AG09309 (cell line): ENCODE measurements around the gene AHSA1.

Experiments
- DNase-seq: peaks from one replicate; pipeline ENCODE4 v3.0.0-alpha.2; 2010; ENCODE audit warnings: low read depth
- H3K4me3 ChIP-seq: 2 replicates; pipeline ENCODE4 v1.5.1; 2011; ENCODE audit warnings: mild to moderate bottlenecking, low read depth, low read length, moderate library complexity; ENCODE audit not compliant: control insufficient read depth
- TF ChIP-seq, protein P1 (sequence below): IDR thresholded peaks from 2 replicates; pipeline ENCODE4 v1.5.1; 2011; ENCODE audit warnings: mild to moderate bottlenecking, low read depth, low read length, inconsistent platforms; ENCODE audit not compliant: insufficient read depth, control insufficient read depth; ENCODE audit errors: missing control alignments

AHSA1 gene

DNA sequence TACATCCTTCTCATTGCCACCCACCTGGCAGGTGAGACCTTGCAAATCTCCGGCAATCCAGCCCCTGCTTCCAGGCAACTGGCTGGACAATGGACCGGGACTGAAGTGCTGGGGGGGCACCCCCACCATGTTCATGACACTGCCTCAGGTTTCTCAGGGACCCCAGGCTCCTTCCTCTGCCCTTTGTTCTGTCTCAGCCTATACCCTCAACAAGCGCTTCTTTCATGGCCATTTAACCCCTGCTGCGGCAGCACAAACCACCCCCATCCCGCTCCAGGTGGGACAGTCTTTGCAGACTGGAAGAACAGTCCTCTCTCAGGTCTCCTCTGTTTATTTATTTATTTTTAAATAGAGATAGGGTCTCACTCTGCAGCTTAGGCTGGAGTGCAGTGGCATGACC is 33.2 kb downstream of the AHSA1 start:
- TF ChIP-seq, protein P1, sequence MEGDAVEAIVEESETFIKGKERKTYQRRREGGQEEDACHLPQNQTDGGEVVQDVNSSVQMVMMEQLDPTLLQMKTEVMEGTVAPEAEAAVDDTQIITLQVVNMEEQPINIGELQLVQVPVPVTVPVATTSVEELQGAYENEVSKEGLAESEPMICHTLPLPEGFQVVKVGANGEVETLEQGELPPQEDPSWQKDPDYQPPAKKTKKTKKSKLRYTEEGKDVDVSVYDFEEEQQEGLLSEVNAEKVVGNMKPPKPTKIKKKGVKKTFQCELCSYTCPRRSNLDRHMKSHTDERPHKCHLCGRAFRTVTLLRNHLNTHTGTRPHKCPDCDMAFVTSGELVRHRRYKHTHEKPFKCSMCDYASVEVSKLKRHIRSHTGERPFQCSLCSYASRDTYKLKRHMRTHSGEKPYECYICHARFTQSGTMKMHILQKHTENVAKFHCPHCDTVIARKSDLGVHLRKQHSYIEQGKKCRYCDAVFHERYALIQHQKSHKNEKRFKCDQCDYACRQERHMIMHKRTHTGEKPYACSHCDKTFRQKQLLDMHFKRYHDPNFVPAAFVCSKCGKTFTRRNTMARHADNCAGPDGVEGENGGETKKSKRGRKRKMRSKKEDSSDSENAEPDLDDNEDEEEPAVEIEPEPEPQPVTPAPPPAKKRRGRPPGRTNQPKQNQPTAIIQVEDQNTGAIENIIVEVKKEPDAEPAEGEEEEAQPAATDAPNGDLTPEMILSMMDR = no peak
- no peak for DNase-seq
- no peak overlapping the region for H3K4me3 ChIP-seq

DNA sequence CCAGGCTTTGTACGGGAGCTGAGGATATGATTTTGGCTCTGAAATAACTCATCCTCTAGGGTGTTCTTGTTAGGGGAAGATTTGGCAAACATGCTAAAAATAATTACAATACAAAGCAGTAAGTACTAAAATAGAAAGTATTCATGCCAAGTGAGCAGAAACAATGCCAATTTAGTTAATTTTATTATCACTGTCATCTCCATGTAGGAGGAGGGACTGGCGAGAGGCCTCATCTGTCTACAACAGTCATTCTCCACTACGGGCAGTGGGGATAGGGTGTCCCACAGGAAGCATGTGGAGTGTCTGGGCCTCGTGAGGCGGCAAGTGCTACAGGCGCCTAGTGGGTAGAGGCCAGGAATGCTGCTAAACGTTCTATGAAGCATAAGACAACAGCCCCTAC is 37.4 kb downstream of the AHSA1 start:
- DNase-seq = no peak
- H3K4me3 ChIP-seq = no peak overlapping the region
- TF ChIP-seq, protein P1 = no peak

DNA sequence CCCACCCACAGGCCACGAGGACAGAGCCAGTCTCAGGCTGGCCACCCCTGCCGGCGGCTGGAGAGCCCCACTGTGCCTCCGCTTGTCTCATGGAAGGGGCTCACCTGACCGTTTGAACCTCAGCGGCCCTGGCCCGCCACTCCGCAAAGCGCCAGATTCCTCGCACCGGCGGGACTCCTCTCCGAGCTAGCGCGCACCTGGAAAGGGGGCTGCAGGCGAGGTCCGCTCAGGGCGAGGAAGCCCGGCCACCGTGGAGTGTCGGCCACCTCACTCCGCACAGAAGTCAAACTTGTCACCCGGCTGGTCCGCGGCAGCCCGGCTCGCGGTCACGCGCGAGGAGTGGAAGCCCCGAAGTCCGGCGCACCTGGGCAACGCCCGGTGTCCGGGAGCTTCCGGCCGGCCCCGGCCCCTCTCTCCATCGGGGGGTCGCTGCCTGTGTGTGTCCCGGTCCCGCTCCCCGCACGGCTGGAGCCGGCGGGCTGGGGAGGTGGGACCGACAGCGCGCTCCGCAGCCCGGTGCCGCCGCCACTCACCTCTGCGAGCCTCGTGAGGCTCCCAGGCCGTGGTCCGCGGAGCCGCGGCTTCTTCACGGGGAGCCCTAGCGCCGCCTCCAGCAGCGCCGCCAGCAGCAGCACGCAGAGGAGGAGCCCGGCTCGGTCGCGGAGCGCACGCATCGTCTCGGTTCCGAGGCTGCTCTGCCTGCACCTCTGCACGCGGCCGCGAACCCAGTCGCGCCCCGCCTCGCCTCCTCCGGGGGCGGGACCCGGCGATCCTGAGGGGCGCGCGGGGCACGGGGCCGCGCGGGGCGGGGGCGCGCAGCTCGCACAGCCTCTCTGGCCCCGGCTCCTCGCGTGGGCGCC is 40.5 kb downstream of the AHSA1 start, which contains the start of gene ISM2:
Gene ISM2, minus strand, starts transcription at position 697 of the 860 bp plus-strand sequence. Its CDS starts 23 bp downstream, at position 674.
- H3K4me3 ChIP-seq = peak within 1 kb of the TSS; percentile 31
- TF ChIP-seq, protein P1 = no peak
- no peak for DNase-seq

DNA sequence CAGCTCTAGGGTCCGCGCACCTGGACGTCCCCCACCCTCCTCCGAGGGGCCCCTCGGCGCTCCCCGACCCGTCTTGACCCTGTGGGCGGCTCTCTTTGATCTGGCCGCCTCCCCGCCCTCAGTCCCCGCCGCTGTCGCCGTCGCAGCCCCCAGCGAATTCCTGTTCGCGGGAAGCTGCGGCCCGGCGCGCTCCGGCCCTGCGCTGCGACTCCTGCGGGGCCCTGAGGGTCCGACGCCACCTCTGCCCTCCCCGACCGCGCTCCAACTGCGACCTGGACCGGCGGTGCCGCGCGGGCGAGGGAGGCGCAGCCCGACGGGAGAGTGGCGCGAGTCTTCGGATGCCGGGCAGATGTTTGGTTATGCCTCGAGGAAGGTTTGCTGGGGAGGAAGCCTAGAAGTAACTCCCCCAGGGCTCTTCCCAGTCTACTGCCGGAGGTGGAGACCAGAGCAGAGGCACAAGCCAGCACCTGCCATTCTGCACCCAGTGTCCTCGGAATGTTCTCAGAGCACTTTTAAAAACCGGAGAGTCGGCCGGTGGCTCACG is 41.2 kb downstream of the AHSA1 start:
- DNase-seq = no peak
- TF ChIP-seq, protein P1 = no peak
- peak overlapping the region; percentile 31 for H3K4me3 ChIP-seq

DNA sequence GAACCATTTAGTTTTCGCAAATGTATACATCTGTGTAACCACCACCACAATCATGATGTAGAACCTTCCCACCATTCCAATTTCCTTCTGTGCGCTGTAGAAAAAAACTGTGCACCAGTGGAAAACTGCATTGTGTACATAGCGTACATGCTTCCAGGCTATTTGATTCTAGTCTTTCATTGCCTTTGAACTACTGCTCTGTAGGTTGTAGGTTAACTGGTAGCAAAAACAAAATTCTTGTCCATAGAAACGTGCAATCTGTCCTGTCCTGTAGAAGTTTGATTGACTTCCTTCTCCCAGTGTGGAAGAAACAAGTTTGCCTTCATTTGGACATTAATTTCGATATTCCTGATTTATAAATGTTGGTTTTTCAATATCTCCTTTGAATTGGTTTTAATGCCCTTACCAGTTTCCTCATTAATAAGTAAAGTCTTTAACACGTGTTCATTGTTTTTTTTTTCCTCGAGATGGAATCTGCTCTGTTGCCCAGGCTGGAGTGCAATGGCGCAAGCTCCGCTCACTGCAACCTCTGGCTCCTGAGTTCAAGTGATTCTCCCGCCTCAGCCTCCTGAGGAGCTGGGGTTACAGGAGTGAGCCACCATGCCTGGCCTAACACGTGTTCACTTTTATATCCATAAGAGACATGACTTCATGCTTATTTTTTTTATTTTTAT is 44.4 kb downstream of the AHSA1 start:
- H3K4me3 ChIP-seq = no peak overlapping the region
- TF ChIP-seq, protein P1 = no peak
- no peak for DNase-seq

DNA sequence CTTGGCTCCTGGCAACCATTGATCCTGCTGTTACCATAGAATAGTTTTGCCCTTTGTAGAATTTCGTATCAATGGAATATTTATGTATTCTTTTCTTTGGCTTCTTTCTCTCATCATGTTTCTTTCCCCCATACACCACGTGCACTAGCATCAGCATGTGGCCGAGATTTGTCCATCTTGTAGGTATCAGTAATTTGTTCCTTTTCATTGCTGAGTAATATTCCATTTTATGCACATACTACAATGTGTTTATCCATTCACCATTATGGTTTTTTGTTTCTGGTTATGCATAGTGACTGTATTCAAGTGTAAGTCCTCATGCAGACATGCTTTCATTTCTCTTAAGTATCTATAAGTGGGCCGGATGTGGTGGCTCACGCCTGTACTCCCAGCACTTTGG is 45.2 kb downstream of the AHSA1 start:
- DNase-seq = no peak
- TF ChIP-seq, protein P1 = no peak
- H3K4me3 ChIP-seq = no peak overlapping the region
